Prostate gland (tissue), 2 donors: ENCODE results near the gene UNC5C. TPM values are rescaled to one million over a fixed set of nuclear protein-coding genes. Genes with fewer than 3 reads are reported as not detected.

Experiments
- DNase-seq: peaks from one replicate; pipeline ENCODE4 v3.0.0-alpha.2; 2019; ENCODE audit warnings: low spot score
- H3K27ac ChIP-seq, 2 donors: fragments of 200-600 bp; sonication (generic); 2 replicates each; pipeline ENCODE4 v1.5.1; 2017 to 2019
- H3K27me3 ChIP-seq: fragments of 200-600 bp; sonication (generic); replicated peaks from 2 replicates; pipeline ENCODE4 v1.5.1; 2019; ENCODE audit not compliant: insufficient read depth
- H3K36me3 ChIP-seq, 2 donors: fragments of 200-600 bp; sonication (generic); 1 replicate in 1 of 2; 2 replicates in 1 of 2; pipeline versions ENCODE4 v1.5.1 to v1.8.1; 2017 to 2019
- H3K4me1 ChIP-seq: fragments of 200-600 bp; sonication (generic); replicated peaks from 2 replicates; pipeline ENCODE4 v1.5.1; 2019
- H3K4me3 ChIP-seq, 2 donors: fragments of 200-600 bp; sonication (generic); 2 replicates each; pipeline ENCODE4 v1.5.1; 2017 to 2019
- H3K9me3 ChIP-seq: fragments of 200-600 bp; sonication (generic); 2 replicates; pipeline ENCODE4 v1.5.1; 2017
- CTCF ChIP-seq, 4 experiments: fragments of 200-600 bp in 2 of 4; fragments of 450-650 bp in 2 of 4; sonication (generic) in 2 of 4; IDR thresholded peaks; 1 replicate in 3 of 4; 2 replicates in 1 of 4; pipeline ENCODE4 v1.5.1; 2016 to 2019; ENCODE audit warnings: antibody characterized with exemption in 4 of 4, mild to moderate bottlenecking in 2 of 4, moderate library complexity in 2 of 4
- POLR2A ChIP-seq: fragments of 450-650 bp; IDR thresholded peaks from one replicate; pipeline ENCODE4 v1.6.1; 2016; ENCODE audit warnings: antibody characterized with exemption, mild to moderate bottlenecking
- POLR2AphosphoS5 ChIP-seq: sonication (generic); formaldehyde crosslinking; IDR thresholded peaks from one replicate; pipeline ENCODE4 v1.6.1; 2017; ENCODE audit warnings: antibody characterized with exemption
- WGBS: methylation state at CpG from one replicate; pipeline ENCODE4 v1.1.5; 2018; 5-methylcytosine and 5-hydroxymethylcytosine counted together
- intact Hi-C: fragments of 100-400 bp; cut with DNase I; formaldehyde crosslinking; loops from one replicate; pipeline ENCODE4 v1.14.2; 2022
- total RNA-seq, 2 donors: library from RNA; depleted of rRNA; stranded (reverse); fragments of >200 nt; gene quantifications; one replicate each; pipeline ENCODE4 v1.1.0, GENCODE V29; 2016

The UNC5C gene
- total RNA-seq, result 10 to 100 TPM in 1 of 2 donors, 1 to 10 TPM in 1; 1.8 to 15.5 TPM

- H3K9me3 ChIP-seq, result no peaks in the 10 kb centered on the region
- H3K4me1 ChIP-seq, result no peaks in the 10 kb centered on the region
- no peaks in the 10 kb centered on the region for H3K36me3 ChIP-seq
- peak; percentile 17 for DNase-seq
- intact Hi-C loops, result loop anchor here (5.0 kb wide), 2 partner anchors 281 to 321 kb away; no protein-coding TSS in a partner anchor
- H3K27me3 ChIP-seq, result no peaks in the 10 kb centered on the region
- 1% methylated on average over 37 of the region's 37 CpGs for WGBS
- H3K27ac ChIP-seq, result peak within 1 kb of the TSS; percentile 68 to 70
- TF ChIP-seq POLR2A, result no peak
- TF ChIP-seq POLR2AphosphoS5, result no peak
- TF ChIP-seq CTCF (IDR thresholded peaks at IDR 0.05), result no peak
- peak within 1 kb of the TSS; percentile 40 to 47 for H3K4me3 ChIP-seq
Observed at GRCh38 chr4:95548738-95549245, at the start of gene UNC5C. TSS of gene UNC5C (minus strand) at chr4:95548973.

GRCh38 chr4:95596676-95597075 is 47.9 kb upstream of the UNC5C start:
- WGBS, result 94% methylated on average over 7 of the region's 7 CpGs
- TF ChIP-seq POLR2AphosphoS5, result no peak
- no peak for TF ChIP-seq CTCF (IDR thresholded peaks at IDR 0.05)
- no peak for TF ChIP-seq POLR2A
- intact Hi-C loops, result no loop called here

GRCh38 chr4:95594629-95595028 is 45.9 kb upstream of the UNC5C start:
- no peaks in the 10 kb centered on the region for H3K9me3 ChIP-seq
- no peak overlapping the region for H3K4me3 ChIP-seq
- no peak overlapping the region for H3K27ac ChIP-seq
- no peak for DNase-seq
- intact Hi-C loops, result no loop called here
- 78% methylated on average over 1 of the region's 1 CpG for WGBS
- TF ChIP-seq POLR2A (no peak), POLR2AphosphoS5 (no peak), CTCF (IDR thresholded peaks at IDR 0.05) (no peak)
- no peaks in the 10 kb centered on the region for H3K27me3 ChIP-seq
- no peaks in the 10 kb centered on the region for H3K4me1 ChIP-seq
- no peaks in the 10 kb centered on the region for H3K36me3 ChIP-seq

More at GRCh38 chr4:95596676-95597075, 47.9 kb upstream of the UNC5C start:
- no peak overlapping the region for H3K27ac ChIP-seq
- DNase-seq, result no peak
- no peak overlapping the region for H3K4me3 ChIP-seq
- H3K36me3 ChIP-seq, result no peaks in the 10 kb centered on the region
- no peaks in the 10 kb centered on the region for H3K9me3 ChIP-seq
- no peaks in the 10 kb centered on the region for H3K4me1 ChIP-seq
- no peaks in the 10 kb centered on the region for H3K27me3 ChIP-seq

GRCh38 chr4:95594013-95594412 is 45.2 kb upstream of the UNC5C start:
- intact Hi-C loops, result no loop called here
- H3K27me3 ChIP-seq, result no peaks in the 10 kb centered on the region
- no peaks in the 10 kb centered on the region for H3K9me3 ChIP-seq
- DNase-seq, result no peak
- H3K4me1 ChIP-seq, result no peaks in the 10 kb centered on the region
- H3K36me3 ChIP-seq, result no peaks in the 10 kb centered on the region
- no peak overlapping the region for H3K4me3 ChIP-seq
- no peak for TF ChIP-seq POLR2AphosphoS5
- TF ChIP-seq POLR2A, result no peak
- TF ChIP-seq CTCF (IDR thresholded peaks at IDR 0.05), result no peak
- 93% methylated on average over 1 of the region's 1 CpG for WGBS
- no peak overlapping the region for H3K27ac ChIP-seq

- WGBS, result 50% methylated on average over 5 of the region's 5 CpGs
- H3K36me3 ChIP-seq, result no peaks in the 10 kb centered on the region
Observed at GRCh38 chr4:95591278-95591677, 42.5 kb upstream of the UNC5C start.

More at GRCh38 chr4:95591278-95591677, 42.5 kb upstream of the UNC5C start:
- H3K4me1 ChIP-seq, result no peaks in the 10 kb centered on the region
- no peak overlapping the region for H3K4me3 ChIP-seq
- DNase-seq, result no peak
- no peak overlapping the region for H3K27ac ChIP-seq
- intact Hi-C loops, result no loop called here
- TF ChIP-seq POLR2AphosphoS5 (peak; percentile 73), CTCF (IDR thresholded peaks at IDR 0.05) (no peak)
- H3K27me3 ChIP-seq, result no peaks in the 10 kb centered on the region
- H3K9me3 ChIP-seq, result no peaks in the 10 kb centered on the region
